ENCODE results near the gene PON2.
"Not testable (repeated sequence)": the region's sequence is repeated elsewhere in the genome, so short reads cannot be mapped to it uniquely, and the experiment has no call there.

PON2 gene

GRCh38 chr7:95404316-95404865 is 30.4 kb downstream of the PON2 start:
- no peak for FAIRE-seq

GRCh38 chr7:95398155-95398940 is 36.5 kb downstream of the PON2 start:
- no peak for FAIRE-seq

- no peak for FAIRE-seq
Measured at GRCh38 chr7:95397381-95397780, 37.4 kb downstream of the PON2 start.

- FAIRE-seq = no peak
Measured at GRCh38 chr7:95396136-95397032, 38.4 kb downstream of the PON2 start, which contains the start of gene PON3. PON3 (minus strand) TSS chr7:95396375; CDS start chr7:95396350, 25 bp downstream.

- FAIRE-seq = no peak
Measured at GRCh38 chr7:95395755-95396135, 39.1 kb downstream of the PON2 start.

GRCh38 chr7:95394370-95394769 is 40.5 kb downstream of the PON2 start:
- no peak for FAIRE-seq

- FAIRE-seq = no peak
Measured at GRCh38 chr7:95391761-95392160, 43.1 kb downstream of the PON2 start.

GRCh38 chr7:95389516-95389915 is 45.3 kb downstream of the PON2 start:
- no peak for FAIRE-seq

- not testable (repeated sequence) for FAIRE-seq
Measured at GRCh38 chr7:95379457-95379856, 55.4 kb downstream of the PON2 start.

GRCh38 chr7:95376632-95377400 is 58.0 kb downstream of the PON2 start:
- FAIRE-seq = no peak

GRCh38 chr7:95375591-95376257 is 59.1 kb downstream of the PON2 start:
- FAIRE-seq = no peak

- FAIRE-seq = no peak
Measured at GRCh38 chr7:95373323-95373722, 61.5 kb downstream of the PON2 start.

- no peak for FAIRE-seq
Measured at GRCh38 chr7:95368235-95368634, 66.6 kb downstream of the PON2 start.

- FAIRE-seq = no peak
Measured at GRCh38 chr7:95367606-95368005, 67.2 kb downstream of the PON2 start.

GRCh38 chr7:95365151-95365550 is 69.7 kb downstream of the PON2 start:
- FAIRE-seq = no peak

- FAIRE-seq = no peak
Measured at GRCh38 chr7:95357623-95358022, 77.2 kb downstream of the PON2 start.
